Activated CD4-positive, CD25-positive, alpha-beta regulatory T cell treated with anti-CD3 and anti-CD28 coated beads, Interleukin-2, amount 50 U/mL, for 72 hours (primary cell): ENCODE results near the gene TUT7.
A peak's percentile ranks its signal among the peaks of the same experiment; 100 is the strongest.
"Not testable (repeated sequence)": the region's sequence is repeated elsewhere in the genome, so short reads cannot be mapped to it uniquely, and the experiment has no call there.

Source experiments
- DNase-seq: peaks from one replicate; pipeline ENCODE4 v3.0.0; 2021

The TUT7 gene

DNA sequence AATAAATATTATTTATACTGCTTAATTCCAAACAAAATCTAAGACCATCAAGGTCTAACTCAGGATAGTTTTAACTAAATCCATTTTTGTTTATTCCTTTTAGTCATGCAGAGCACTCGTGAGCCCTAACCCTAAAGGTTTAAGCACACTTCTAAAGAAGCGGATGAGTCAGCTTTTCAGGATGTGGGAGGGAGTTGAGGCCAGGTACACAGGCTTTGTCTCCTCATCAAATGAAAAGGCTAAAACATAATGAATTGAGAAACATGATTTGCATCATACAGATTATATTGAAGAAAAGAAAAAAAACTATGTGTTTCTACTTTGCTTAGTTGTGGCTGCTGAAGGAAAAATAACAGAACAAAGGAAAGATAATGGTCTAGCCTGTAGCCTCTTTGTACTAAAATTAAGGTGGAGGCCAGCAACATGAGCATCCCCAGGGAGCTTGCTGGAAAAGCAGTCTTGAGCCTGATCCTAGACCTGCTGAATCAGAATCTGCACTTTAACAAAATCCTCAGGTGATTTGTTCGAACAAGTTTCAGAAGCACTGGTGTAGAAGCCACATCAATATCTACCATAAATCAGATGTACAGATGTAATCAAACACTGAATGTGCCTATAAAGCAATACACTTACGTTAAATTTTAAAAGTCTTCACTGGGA is 50.8 kb downstream of the TUT7 start:
- DNase-seq, result no peak

DNA sequence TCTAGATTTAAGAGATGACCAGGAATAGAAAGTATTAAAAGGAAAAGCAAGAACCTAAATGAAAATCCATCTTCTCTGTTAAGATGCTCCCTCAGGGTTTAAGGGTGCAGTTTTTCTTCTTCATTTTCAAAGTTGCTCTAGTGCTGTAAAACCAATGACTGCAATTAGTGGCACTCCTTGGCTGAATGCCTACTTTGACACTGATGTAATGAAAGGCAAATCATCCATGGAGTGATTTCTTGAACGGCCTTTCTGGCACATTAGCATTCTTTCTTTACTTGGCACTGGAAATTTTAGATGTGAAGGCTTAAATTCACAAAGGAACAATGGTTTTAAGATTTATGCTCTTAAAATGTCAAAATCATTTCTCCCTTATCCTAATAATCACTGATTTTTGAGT is 52.5 kb downstream of the TUT7 start:
- DNase-seq, result no peak

DNA sequence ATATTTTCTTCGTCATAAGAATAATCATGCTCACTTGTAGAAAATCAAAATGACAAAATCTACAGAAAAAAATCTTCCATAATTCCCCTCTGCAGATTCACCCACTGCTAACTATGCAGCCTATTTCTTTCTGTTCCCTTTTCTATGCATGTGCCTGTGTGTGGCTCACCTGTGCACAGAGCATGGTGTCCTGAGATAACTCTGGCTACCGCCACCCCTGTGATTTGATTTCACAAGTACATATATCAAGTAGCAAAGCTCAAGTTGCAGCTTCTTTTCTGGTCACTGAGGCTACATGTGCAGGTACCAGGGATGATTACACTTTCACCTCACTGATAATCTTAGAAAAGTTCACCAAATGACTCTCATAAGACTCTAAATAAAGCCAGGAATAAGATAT is 53.5 kb downstream of the TUT7 start:
- DNase-seq, result no peak

- DNase-seq, result no peak
Observed at GRCh38 chr9:86298873-86299272, 55.3 kb downstream of the TUT7 start.

DNA sequence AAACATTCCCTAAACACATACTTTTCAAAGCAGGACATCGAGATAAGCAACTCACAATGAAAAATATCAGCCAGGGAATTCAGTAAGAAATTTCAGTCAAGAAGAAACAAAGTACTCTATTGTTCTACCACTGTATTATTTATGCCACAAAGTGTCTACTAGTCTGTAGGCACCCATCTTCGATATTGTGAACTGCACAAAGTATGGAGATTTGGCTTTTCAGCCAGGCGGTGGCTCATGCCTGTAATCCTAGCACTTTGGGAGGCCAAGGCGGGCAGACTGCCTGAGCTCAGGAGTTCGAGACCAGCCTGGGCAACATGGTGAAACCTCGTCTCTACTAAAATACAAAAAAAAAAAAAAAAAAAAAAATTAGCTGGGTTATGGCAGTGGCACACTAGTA is 63.9 kb downstream of the TUT7 start:
- not testable (repeated sequence) for DNase-seq

DNA sequence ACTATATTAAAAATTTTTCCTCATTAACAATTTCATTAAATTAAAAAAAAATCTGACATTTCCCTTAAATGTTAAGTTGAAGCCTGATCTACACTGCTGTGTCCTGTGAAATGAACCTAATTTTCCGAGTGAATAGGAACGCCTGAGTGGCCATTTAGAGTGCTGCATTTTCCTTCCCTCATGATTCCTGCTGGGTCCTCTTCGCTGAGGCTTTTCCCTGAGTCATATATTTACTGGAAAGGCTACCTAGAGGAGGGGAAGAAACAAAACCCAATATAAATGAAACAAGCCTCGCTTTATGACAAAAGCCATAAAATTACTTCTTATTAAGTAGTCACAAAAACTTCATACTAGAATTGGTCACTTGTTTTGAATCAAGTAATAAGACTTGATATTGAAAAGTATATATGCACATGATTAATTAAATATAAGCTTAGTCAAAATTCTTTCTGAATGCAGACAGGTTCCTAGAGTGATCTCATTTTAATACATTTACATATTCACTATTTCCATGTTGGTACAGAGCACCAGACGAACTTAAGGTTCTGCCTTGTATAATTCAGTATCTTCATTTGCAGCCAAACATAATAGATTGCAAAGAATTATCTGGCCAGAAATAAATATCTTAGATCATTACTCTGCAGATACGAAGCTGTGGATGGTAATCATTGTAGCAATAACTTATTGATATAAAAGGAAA is 65.6 kb downstream of the TUT7 start:
- DNase-seq, result no peak

GRCh38 chr9:86287013-86287412 is 67.2 kb downstream of the TUT7 start:
- no peak for DNase-seq

DNA sequence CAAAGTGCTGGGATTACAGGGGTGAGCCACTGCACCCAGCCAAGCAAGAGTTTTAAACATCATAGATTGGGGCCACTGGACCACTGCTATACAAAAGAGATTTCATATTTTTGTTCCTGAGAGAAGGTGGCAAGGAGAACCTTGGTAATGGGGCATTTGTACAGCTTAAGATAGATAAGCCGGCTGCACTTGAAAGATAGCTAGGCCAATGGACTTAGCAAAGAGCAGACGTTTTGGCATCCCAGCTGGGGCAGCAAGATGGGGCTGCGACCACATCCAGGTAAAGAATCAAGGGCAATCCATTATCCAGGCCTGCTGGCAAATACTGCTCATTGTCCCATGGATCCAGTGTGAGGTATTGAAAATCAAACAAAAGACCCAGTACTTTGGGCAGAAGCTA is 67.9 kb downstream of the TUT7 start:
- DNase-seq, result no peak

- no peak for DNase-seq
Observed at GRCh38 chr9:86285261-86285660, 68.9 kb downstream of the TUT7 start.

DNA sequence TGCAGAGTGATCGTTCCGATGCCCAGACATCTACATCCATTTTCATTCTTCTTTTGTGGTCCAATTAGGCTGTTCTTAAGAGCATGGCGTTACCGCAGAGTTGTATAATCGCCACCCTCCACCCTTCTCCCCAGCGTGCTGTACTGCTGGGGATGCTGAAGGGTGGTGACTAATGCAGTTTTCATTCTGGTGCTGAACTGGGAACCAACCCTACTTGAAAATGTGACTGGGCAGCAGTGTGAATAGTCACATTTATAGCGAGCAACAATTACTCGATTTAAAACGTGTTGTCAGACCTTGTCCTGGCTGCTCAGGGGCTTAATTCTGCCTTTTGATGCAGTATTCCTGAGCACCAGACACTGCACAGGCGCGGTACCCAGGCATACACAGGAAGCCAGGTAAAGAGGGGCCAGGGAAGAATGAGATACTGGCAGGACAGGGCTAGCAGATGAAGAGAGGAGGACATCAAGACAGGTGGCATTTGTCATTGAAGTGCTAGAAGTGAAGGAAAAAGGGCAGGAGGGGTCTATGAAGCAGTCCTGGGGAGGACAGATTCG is 71.2 kb downstream of the TUT7 start:
- DNase-seq, result no peak

- DNase-seq, result peak; percentile 97
Observed at GRCh38 chr9:86282077-86282978, 71.9 kb downstream of the TUT7 start, which contains the start of gene ISCA1. Gene ISCA1 (minus strand): TSS chr9:86282538. CDS start chr9:86282458, 80 bp downstream.

- no peak for DNase-seq
Observed at GRCh38 chr9:86281593-86282076, 72.6 kb downstream of the TUT7 start.

- DNase-seq, result no peak
Observed at GRCh38 chr9:86280580-86280979, 73.6 kb downstream of the TUT7 start.

DNA sequence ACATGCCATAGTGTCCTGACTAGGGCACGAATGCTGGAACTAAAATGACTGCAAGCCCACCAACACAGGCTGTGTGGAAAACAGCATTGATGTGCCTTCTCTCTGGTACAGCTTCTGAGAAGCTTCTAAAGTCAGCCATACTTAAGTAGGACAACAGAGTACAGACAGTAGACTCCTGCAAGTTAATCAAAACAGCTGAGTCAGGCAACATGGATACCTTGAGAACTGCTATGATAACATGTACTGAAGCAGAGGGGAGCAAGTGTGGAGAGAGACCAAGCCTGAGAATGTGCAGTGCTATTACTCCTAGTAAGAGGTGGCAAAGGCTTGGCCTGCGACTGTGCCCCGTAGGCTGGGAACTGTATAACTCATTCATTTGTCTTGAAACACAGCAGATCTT is 74.4 kb downstream of the TUT7 start:
- no peak for DNase-seq

DNA sequence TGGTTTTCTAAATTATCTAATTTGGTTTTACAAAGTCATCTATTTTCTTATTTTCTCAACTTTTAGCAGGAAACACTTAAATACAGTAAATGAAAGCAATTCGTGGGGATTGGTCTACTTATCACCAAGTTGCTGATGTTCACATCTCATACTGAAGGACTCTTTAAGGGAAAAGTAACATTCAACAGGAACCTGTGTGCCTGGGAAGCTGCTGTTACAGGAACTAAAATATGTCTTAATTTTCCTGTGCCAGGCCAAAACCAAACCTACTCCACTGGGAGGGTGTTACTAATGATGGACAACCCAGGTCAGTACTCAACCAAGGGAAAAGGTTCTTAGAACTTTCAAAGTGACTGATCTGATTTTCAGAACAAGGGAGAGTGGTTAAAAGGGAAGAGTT is 77.1 kb downstream of the TUT7 start:
- no peak for DNase-seq

DNA sequence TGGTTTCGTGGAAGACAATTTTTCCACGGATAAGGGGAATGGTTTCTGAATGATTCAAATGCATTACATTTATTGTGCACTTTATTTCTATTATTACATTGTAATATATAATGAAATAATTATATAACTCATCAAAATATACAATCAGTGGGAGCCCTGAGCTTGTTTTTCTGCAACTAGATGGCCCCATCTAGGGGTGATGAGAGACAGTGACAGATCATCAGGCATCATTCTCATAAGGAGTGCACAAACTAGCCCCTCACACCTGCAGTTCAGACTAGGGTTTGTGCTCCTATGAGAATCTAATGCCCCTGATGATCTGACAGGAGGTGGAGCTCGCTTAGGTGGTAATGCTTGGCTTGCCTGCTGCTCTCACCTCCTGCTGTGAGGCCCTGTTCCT is 78.2 kb downstream of the TUT7 start:
- DNase-seq, result no peak

DNA sequence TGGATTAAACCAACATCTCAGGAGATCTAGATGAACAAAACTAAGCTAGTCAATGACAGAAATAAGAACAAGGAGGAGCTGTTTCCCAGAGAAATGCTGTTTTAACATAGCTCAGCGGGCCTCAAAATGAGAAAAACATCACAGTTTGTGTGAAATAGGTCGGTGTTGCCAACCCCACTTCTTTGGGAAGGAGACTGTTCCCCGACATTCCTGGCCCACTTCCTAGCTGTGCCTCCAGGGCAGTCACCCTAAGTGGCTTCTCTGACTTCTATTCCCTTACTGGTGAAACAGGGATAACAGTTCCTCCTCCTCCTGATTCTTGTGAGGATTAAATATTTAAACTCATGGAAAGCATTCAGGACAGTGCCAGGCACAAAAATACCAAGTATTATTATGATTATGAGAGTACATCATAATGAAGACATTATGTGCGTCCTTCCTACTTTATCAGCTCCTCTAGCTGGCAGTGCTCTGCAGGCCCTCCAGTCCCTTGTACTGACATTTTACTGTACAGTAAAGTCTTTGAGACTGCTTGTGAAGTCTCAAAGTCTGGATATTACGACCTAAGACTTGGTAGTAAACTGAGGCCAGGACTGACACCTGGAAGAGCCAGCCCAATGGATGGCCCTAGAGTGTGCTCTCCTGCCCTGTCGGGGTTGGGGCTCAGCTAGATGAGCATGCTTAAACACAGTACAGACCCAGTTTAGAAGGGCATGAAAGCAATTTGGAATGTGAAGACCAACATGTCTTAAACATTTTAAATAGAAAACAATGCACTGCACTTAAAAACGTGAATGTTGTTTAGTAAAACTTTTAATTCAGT is 79.2 kb downstream of the TUT7 start:
- no peak for DNase-seq

DNA sequence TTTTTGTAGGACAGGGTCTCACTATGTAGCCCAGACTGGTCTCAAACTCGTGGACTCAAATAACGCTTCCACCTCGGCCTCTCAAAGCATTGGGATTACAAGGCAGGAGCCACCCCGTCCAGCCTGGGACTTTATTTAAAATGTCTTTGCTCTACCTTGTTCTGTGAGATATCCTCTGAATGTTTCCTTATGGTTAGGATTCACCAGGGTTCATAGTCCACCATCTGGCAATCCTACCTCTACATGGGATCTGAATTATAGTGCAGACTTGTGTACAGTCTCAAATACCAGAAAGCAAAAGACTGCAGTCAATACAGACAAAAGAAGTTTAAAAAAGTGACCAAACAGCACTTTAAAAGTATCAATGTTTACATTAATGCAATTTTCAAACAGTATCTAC is 82.0 kb downstream of the TUT7 start:
- no peak for DNase-seq

DNA sequence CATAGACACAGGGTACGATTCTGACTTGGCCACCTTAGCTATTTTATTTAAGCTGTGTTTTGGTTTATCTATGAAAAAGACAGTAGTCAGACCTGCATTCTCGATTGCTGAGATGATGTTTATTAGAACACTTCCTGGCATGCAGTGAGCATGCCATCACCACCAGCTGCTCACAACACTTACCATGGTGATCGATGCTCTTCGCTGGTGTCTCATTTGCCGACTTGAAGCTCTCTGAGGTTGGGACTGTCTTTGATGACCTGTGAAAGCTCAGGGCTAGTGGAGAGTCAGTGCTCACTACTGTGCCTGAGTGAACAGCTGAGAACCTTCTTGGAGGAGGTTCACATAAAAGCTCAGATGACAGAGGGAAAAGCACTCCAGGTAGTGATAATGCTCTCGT is 90.3 kb downstream of the TUT7 start:
- DNase-seq, result no peak

DNA sequence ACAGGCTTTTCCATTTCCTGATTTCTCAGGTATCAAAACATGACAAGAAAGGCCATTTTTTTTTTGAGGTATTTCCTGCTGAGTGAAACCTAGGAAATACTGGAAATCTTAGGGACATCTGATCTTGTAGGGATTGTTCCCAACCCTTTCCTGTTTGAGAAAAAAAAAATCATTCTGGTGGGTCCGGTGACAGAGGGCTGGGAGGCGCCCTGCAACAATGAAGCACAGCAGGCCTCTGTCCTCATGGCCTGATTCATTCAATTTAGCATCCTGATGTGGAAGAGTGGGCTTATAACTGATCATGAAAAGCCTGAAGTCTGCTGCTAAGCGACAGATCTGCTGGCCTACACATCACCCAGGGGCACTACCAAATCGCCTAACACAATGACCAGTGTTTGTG is 91.7 kb downstream of the TUT7 start:
- no peak for DNase-seq

DNA sequence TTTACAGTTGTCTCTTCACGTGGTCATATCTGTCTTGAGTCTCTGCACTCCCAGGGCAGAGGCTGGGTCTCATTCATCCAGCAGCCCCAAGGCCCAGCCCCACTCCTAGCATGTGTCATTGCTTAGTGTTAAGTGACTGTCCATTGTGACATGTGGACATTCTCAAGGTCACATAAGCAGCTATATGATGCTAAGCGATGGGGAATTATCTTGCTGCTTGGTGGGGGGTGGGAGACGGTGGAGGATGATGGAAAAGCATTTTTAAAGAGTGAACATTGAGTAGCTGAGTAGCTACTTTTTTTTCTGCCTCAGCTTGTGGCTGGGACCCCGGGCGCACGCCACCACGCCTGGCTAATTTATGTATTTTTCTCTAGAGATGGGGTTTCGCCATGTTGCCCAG is 94.7 kb downstream of the TUT7 start, which contains the start of gene C9orf153:
Gene C9orf153, minus strand, starts transcription at position 101 of the 400 bp plus-strand sequence. CDS start 30,054 bp downstream, outside the sequence.
- DNase-seq, result no peak

DNA sequence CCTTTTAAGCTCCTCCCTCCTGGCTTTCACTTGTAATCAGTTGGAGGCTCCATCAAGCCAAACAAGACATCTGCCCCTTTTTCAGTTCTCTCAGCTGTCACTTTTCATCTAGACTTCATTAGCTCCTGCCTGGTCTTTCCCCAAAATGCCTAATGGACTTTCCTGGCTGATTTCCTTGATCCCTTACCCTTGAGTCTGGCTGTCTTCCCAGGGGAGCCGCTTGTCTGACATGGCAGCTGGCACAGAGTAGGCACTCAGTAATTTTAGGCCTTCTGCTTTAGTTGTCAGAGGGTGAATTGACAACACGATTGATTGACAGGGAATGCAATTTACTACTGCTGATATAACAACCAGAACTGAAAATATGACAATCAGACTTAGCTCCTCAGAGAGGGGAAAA is 96.8 kb downstream of the TUT7 start:
- DNase-seq, result no peak
